ENCODE measurements around the gene KRTAP4-1. TPM values are rescaled to one million over a fixed set of nuclear protein-coding genes. Genes with fewer than 3 reads are reported as not detected.
A peak's percentile ranks its signal among the peaks of the same experiment; 100 is the strongest.
"Not testable (repeated sequence)": the region's sequence is repeated elsewhere in the genome, so short reads cannot be mapped to it uniquely, and the experiment has no call there.

The KRTAP4-1 gene
- total RNA-seq, 1 experiment from 2014 or later = not detected

- no peak overlapping the region for H3K9ac ChIP-seq (ENCODE audit: low read length)
- no peak for ATAC-seq
- H3K36me3 ChIP-seq (ENCODE audit: low read depth, low read length) = no peaks in the 10 kb centered on the region
- H3K4me2 ChIP-seq (ENCODE audit: low read length) = no peak overlapping the region
- no peak overlapping the region for H3K4me3 ChIP-seq (ENCODE audit: low read length)
- no peaks in the 10 kb centered on the region for H3K79me2 ChIP-seq (ENCODE audit: low read length)
- CTCF ChIA-PET = no interaction called here
- no peaks in the 10 kb centered on the region for H4K20me1 ChIP-seq (ENCODE audit: low read length)
- H2AFZ ChIP-seq (ENCODE audit: low read length) = no peak overlapping the region
- no peak overlapping the region for H3K27ac ChIP-seq (ENCODE audit: low read length)
- no peaks in the 10 kb centered on the region for H3F3A ChIP-seq (ENCODE audit: low read length, unreplicated experiment)
- no peaks in the 10 kb centered on the region for H3K4me1 ChIP-seq (ENCODE audit: insufficient read depth, low read length)
- no TSS peak for BruUV-seq (replicated peaks)
- DNase-seq = no peak
- no peak for TF ChIP-seq EZH2phosphoT487 (IDR thresholded peaks at IDR 0.05; ENCODE audit: borderline replicate concordance, low read length)
- no peak for TF ChIP-seq EZH2 (IDR thresholded peaks at IDR 0.05; ENCODE audit: low read length, unreplicated experiment)
- TF ChIP-seq CTCF (conservative IDR thresholded peaks at IDR 0.05; ENCODE audit: low read depth, low read length) = no peak
- intact Hi-C loops (cut with micrococcal nuclease) = no loop called here
- no peaks in the 10 kb centered on the region for H3K9me2 ChIP-seq (replicated peaks; ENCODE audit: low read length)
- POLR2A ChIA-PET (ENCODE audit: unreplicated experiment) = no interaction called here
- H3K27me3 ChIP-seq (ENCODE audit: low read length) = no peaks in the 10 kb centered on the region
- H3K9me3 ChIP-seq (ENCODE audit: low read length) = no peaks in the 10 kb centered on the region
Measured at GRCh38 chr17:41230094-41230493, 45.4 kb upstream of the KRTAP4-1 start.

- H3F3A ChIP-seq (ENCODE audit: low read length, unreplicated experiment); H3K4me1 ChIP-seq (ENCODE audit: insufficient read depth, low read length); H3K9me2 ChIP-seq (replicated peaks; ENCODE audit: low read length); H3K9ac ChIP-seq (ENCODE audit: low read length); DNase-seq; H3K4me2 ChIP-seq (ENCODE audit: low read length); H3K9me3 ChIP-seq (ENCODE audit: low read length); BruUV-seq (replicated peaks); CTCF ChIA-PET; H3K36me3 ChIP-seq (ENCODE audit: low read depth, low read length); ATAC-seq; POLR2A ChIA-PET (ENCODE audit: unreplicated experiment); H2AFZ ChIP-seq (ENCODE audit: low read length); H4K20me1 ChIP-seq (ENCODE audit: low read length); H3K27me3 ChIP-seq (ENCODE audit: low read length); intact Hi-C loops (cut with micrococcal nuclease); H3K27ac ChIP-seq (ENCODE audit: low read length); H3K79me2 ChIP-seq (ENCODE audit: low read length); H3K4me3 ChIP-seq (ENCODE audit: low read length): not testable (repeated sequence)
Measured at GRCh38 chr17:41226598-41227095, 41.9 kb upstream of the KRTAP4-1 start, which contains the start of gene KRTAP9-2. Gene KRTAP9-2, plus strand, starts transcription at chr17:41226648. Its CDS starts 7 bp downstream, at chr17:41226655.

DNA sequence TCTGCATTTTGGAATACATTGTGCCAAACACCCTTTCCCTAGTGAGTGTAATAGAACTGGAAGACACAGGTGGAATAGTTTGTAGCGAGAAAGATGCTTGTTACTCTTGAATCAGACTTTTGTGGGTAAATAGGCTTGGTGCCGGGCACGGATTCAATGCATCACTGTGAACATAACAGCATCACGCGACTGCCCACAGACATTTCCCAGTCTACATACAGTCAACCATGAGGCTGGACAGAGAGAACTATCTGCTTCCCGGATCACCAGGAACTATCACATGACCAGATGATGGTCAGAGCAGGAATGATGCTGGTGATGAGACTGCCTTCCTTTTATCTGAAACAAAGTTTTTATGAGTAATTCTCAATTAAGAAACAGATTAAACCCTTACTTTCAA, 41.3 kb upstream of the KRTAP4-1 start:
- CTCF ChIA-PET = no interaction called here
- H3K4me2 ChIP-seq (ENCODE audit: low read length) = no peak overlapping the region

GRCh38 chr17:41223821-41224220, 39.1 kb upstream of the KRTAP4-1 start:
- Histone ChIP-seq H3K9me2 (replicated peaks; ENCODE audit: low read length) (no peaks in the 10 kb centered on the region), H3F3A (ENCODE audit: low read length, unreplicated experiment) (no peaks in the 10 kb centered on the region), H3K79me2 (ENCODE audit: low read length) (no peaks in the 10 kb centered on the region), H3K36me3 (ENCODE audit: low read depth, low read length) (no peaks in the 10 kb centered on the region), H3K9ac (ENCODE audit: low read length) (no peak overlapping the region), H3K27me3 (ENCODE audit: low read length) (no peaks in the 10 kb centered on the region), H4K20me1 (ENCODE audit: low read length) (no peaks in the 10 kb centered on the region), H3K4me1 (ENCODE audit: insufficient read depth, low read length) (peaks cover 7% of the 10 kb centered on the region; the same call in 1 of the 2 replicates), H3K27ac (ENCODE audit: low read length) (no peak overlapping the region), H3K4me3 (ENCODE audit: low read length) (no peak overlapping the region), H3K4me2 (ENCODE audit: low read length) (no peak overlapping the region), H3K9me3 (ENCODE audit: low read length) (no peaks in the 10 kb centered on the region), H2AFZ (ENCODE audit: low read length) (no peak overlapping the region)
- ChIA-PET POLR2A (ENCODE audit: unreplicated experiment) (no interaction called here), CTCF (no interaction called here)
- no TSS peak for BruUV-seq (replicated peaks)
- no peak for TF ChIP-seq EZH2phosphoT487 (IDR thresholded peaks at IDR 0.05; ENCODE audit: borderline replicate concordance, low read length)
- no peak for TF ChIP-seq CTCF (conservative IDR thresholded peaks at IDR 0.05; ENCODE audit: low read depth, low read length)
- no peak for TF ChIP-seq EZH2 (IDR thresholded peaks at IDR 0.05; ENCODE audit: low read length, unreplicated experiment)
- intact Hi-C loops (cut with micrococcal nuclease) = no loop called here
- DNase-seq (peak; percentile 2), ATAC-seq (no peak)

More for the DNA sequence above, 41.3 kb upstream of the KRTAP4-1 start:
- ATAC-seq (no peak), DNase-seq (no peak)
- intact Hi-C loops (cut with micrococcal nuclease) = no loop called here
- H2AFZ ChIP-seq (ENCODE audit: low read length) = no peak overlapping the region
- H3K9me3 ChIP-seq (ENCODE audit: low read length) = no peaks in the 10 kb centered on the region
- H4K20me1 ChIP-seq (ENCODE audit: low read length) = no peaks in the 10 kb centered on the region
- no peaks in the 10 kb centered on the region for H3K9me2 ChIP-seq (replicated peaks; ENCODE audit: low read length)
- H3K27ac ChIP-seq (ENCODE audit: low read length) = no peak overlapping the region
- no TSS peak for BruUV-seq (replicated peaks)
- TF ChIP-seq EZH2 (IDR thresholded peaks at IDR 0.05; ENCODE audit: low read length, unreplicated experiment) = no peak
- TF ChIP-seq EZH2phosphoT487 (IDR thresholded peaks at IDR 0.05; ENCODE audit: borderline replicate concordance, low read length) = no peak
- H3K79me2 ChIP-seq (ENCODE audit: low read length) = no peaks in the 10 kb centered on the region
- H3K27me3 ChIP-seq (ENCODE audit: low read length) = no peaks in the 10 kb centered on the region
- H3F3A ChIP-seq (ENCODE audit: low read length, unreplicated experiment) = no peaks in the 10 kb centered on the region
- no peaks in the 10 kb centered on the region for H3K36me3 ChIP-seq (ENCODE audit: low read depth, low read length)
- no peak overlapping the region for H3K4me3 ChIP-seq (ENCODE audit: low read length)
- no peak overlapping the region for H3K9ac ChIP-seq (ENCODE audit: low read length)
- POLR2A ChIA-PET (ENCODE audit: unreplicated experiment) = no interaction called here
- H3K4me1 ChIP-seq (ENCODE audit: insufficient read depth, low read length) = peaks cover 7% of the 10 kb centered on the region; the same call in 1 of the 2 replicates

Data from PC-3 (cell line).